B cell (primary cell): ENCODE data around the gene TMEM128.

Source experiments
- CTCF ChIP-seq: fragments of 200-600 bp; IDR thresholded peaks from one replicate; pipeline ENCODE4 v1.8.0; 2022; ENCODE audit warnings: antibody characterized with exemption, mild to moderate bottlenecking
- EZH2 ChIP-seq: IDR thresholded peaks from 2 replicates; pipeline ENCODE4 v1.6.1; 2012; ENCODE audit warnings: borderline replicate concordance, low read depth, mild to moderate bottlenecking, moderate library complexity, low read length; ENCODE audit not compliant: insufficient read depth, poor library complexity, severe bottlenecking

- no peak for TF ChIP-seq CTCF
- no peak for TF ChIP-seq EZH2
Observed at GRCh38 chr4:4206204-4206603, 41.8 kb downstream of the TMEM128 start.
